ENCODE measurements around the gene ACTRT2. TPM values are rescaled to one million over a fixed set of nuclear protein-coding genes. Genes with fewer than 3 reads are reported as not detected.

Gene ACTRT2
- total and polyA plus RNA-seq, 2 donors (not counting 3 experiments of a cell fraction or from before 2014, with no cell fraction given), result not detected

DNA sequence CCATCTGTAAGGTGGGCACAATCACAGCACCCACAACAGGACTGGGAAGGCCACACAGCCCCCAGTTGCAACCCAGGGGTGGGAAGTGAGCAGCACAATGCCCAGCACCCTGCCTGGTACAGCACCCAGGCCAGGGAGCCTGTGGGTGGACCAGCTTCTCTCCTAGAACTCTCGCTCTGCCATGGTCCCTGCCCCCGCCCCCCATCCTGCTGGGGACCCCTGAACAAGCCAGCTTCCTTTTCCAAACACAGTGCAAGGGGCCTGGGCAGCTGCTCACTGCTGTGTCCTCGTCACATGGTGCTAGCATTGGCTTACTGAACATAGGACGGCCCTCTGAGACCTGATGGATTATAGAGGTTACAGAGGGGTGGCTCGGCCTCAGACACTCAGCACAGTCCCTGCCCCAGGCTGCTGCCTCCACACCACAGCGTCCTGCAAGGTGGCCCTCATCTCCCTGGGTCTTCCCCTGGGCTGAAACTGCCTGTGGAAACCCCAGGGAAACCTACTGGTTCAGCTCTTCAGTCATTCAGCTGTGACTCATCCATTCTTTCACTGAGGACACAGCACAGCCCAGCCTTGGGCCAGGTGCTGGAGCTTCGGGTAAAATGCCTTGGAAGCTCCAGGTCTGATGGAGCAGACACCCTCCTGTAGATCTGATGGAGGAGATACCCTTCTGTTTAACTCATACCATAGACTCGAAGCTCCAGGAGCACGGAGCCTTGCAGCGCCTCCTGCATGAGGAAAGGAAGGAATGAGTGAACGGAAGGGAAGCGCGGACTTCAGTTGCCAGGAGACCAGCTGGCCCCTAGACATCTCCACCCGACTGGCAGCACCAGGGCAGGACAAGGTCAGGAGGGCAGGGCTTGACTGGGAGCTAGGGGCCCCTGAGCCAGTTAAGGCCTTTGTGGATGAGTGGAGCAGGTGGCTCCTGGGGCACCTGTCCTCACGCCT, 39.6 kb downstream of the ACTRT2 start:
- Histone ChIP-seq H3K4me3 (replicated peaks in 1 of 3; ENCODE audit: insufficient read depth in 1 of 3, low read depth in 1 of 3, low read length in 3 of 3) (no peak overlapping the region), H3K9me1 (replicated peaks; ENCODE audit: control insufficient read depth, extremely low read depth, insufficient read depth, low read length) (no peaks in the 10 kb centered on the region), H3K36me3 (ENCODE audit: control insufficient read depth in 2 of 2, extremely low read depth in 1 of 2, insufficient read depth in 2 of 2, low read length in 2 of 2) (no peaks in the 10 kb centered on the region), H3K27me3 (ENCODE audit: control insufficient read depth in 2 of 2, insufficient read depth in 2 of 2, low read length in 2 of 2) (peaks cover 29 to 34% of the 10 kb centered on the region in 2 experiments), H3K4me1 (ENCODE audit: control insufficient read depth, extremely low read depth, insufficient read depth, low read length) (no peaks in the 10 kb centered on the region), H3K79me2 (ENCODE audit: control insufficient read depth, insufficient read depth, low read length) (no peaks in the 10 kb centered on the region), H2AFZ (ENCODE audit: low read depth, low read length) (no peak overlapping the region), H3K9ac (replicated peaks; ENCODE audit: extremely low read depth, insufficient read depth, low read length) (no peak overlapping the region), H4K20me1 (replicated peaks; ENCODE audit: control insufficient read depth, extremely low read depth, insufficient read depth, low read length) (no peaks in the 10 kb centered on the region), H3K9me3 (replicated peaks; ENCODE audit: control insufficient read depth, insufficient read depth, low read length) (no peaks in the 10 kb centered on the region), H3K4me2 (ENCODE audit: insufficient read depth, low read length) (no peak overlapping the region), H3K27ac (ENCODE audit: insufficient read depth, low read depth, low read length) (no peak overlapping the region)
- intact Hi-C loops (cut with micrococcal nuclease) (loop anchor here (10.0 kb wide), 1 partner anchor 254 kb away; no protein-coding TSS in a partner anchor), dilution Hi-C loops (cut with MboI; ENCODE audit: extremely low pct_ligation_motif_present, low sequenced_read_pairs) (no loop called here)
- DNase-seq (ENCODE audit: low read depth, low spot score) (no peak), FAIRE-seq (no peak)
- TF ChIP-seq CTCF (IDR thresholded peaks at IDR 0.05; ENCODE audit: extremely low read depth in 1 of 2, insufficient read depth in 1 of 2, low read depth in 1 of 2, low read length in 2 of 2) (no peak), POLR2A (IDR thresholded peaks at IDR 0.05; ENCODE audit: low read depth, low read length) (no peak), JUN (IDR thresholded peaks at IDR 0.05; ENCODE audit: borderline replicate concordance, insufficient read depth, insufficient read length, low read depth) (no peak), GATA2 (IDR thresholded peaks at IDR 0.05; ENCODE audit: insufficient read depth, insufficient read length, low read depth, low read length) (no peak), FOS (IDR thresholded peaks at IDR 0.05; ENCODE audit: borderline replicate concordance, insufficient read depth, low read length) (no peak), POLR2AphosphoS5 (IDR thresholded peaks at IDR 0.05; ENCODE audit: insufficient read depth, low read depth, low read length) (no peak), EZH2 (IDR thresholded peaks at IDR 0.05; ENCODE audit: borderline replicate concordance, low read depth, low read length, severe bottlenecking) (no peak), MYC (IDR thresholded peaks at IDR 0.05; ENCODE audit: low read depth, low read length) (no peak)
- TF ChIP-seq, protein P1, sequence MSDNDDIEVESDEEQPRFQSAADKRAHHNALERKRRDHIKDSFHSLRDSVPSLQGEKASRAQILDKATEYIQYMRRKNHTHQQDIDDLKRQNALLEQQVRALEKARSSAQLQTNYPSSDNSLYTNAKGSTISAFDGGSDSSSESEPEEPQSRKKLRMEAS (IDR thresholded peaks at IDR 0.05; ENCODE audit: insufficient read depth, insufficient read length), result no peak
- ChIA-PET CTCF (no interaction called here), POLR2A (no interaction called here)
- BruUV-seq (replicated peaks), result no TSS peak

All from endothelial cell of umbilical vein (primary cell).